ENCODE data around the gene TBCK. TPM values are rescaled to one million over a fixed set of nuclear protein-coding genes. Genes with fewer than 3 reads are reported as not detected.

TBCK gene
- total and polyA plus RNA-seq, 2 of the 13 experiments (the other 11 are each of a cell fraction or from before 2014, with no cell fraction given) = 51.0 to 62.4 TPM

GRCh38 chr4:106256190-106256589, 59.8 kb downstream of the TBCK start (continued):
- TF ChIP-seq ZNF687 (CRISPR knock-in tag; IDR thresholded peaks at IDR 0.05) = peak; percentile 66
- TF ChIP-seq, protein P1, sequence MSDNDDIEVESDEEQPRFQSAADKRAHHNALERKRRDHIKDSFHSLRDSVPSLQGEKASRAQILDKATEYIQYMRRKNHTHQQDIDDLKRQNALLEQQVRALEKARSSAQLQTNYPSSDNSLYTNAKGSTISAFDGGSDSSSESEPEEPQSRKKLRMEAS (IDR thresholded peaks at IDR 0.05) = no peak
- peak; percentile 90 for TF ChIP-seq ZBTB33 (CRISPR knock-in tag; IDR thresholded peaks at IDR 0.05)
- no peak for TF ChIP-seq ELF1 (CRISPR knock-in tag; IDR thresholded peaks at IDR 0.05)

DNA sequence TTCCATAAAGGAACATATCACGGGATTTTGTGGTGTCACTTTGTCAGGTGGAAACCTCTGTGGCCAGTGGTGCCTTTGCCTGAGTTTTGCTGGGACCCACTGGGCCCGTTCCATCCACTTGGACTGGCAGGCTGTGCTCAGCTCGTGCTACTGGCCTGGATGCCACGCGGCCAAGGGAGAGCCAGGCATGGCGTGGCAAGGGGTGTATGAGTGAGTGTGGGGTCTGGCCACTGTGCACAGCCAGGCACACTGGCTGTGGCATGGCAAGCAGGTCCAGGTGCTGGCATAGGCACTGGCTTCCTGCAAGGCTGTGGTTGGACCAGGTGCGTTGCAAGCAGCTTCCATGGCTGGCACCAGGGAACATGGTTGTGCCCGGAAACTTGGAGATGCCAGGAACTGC, 60.8 kb downstream of the TBCK start:
- Histone ChIP-seq H3K27ac (ENCODE audit: extremely low read length, insufficient read depth, low read length) (no peak overlapping the region), H2AFZ (ENCODE audit: low read length) (no peak overlapping the region), H3K9me3 (ENCODE audit: low read length) (no peaks in the 10 kb centered on the region), H4K20me1 (ENCODE audit: insufficient read depth, low read length) (no peaks in the 10 kb centered on the region), H3K4me1 (ENCODE audit: insufficient read depth, low read length) (peaks cover 56% of the 10 kb centered on the region), H3K9ac (ENCODE audit: insufficient read depth, low read depth, low read length) (no peak overlapping the region), H3K36me3 (replicated peaks in 1 of 2; ENCODE audit: control insufficient read depth in 1 of 2, insufficient read depth in 2 of 2, low read length in 2 of 2) (peaks cover 16 to 21% of the 10 kb centered on the region in 2 experiments), H3K79me2 (ENCODE audit: insufficient read depth, low read length) (peaks cover 14% of the 10 kb centered on the region), H3K4me3 (replicated peaks in 1 of 3; ENCODE audit: insufficient read depth in 1 of 3, low read depth in 2 of 3, low read length in 3 of 3) (no peak overlapping the region), H3K27me3 (ENCODE audit: control insufficient read depth in 1 of 2, insufficient read depth in 2 of 2, low read length in 2 of 2) (no peaks in the 10 kb centered on the region), H3K4me2 (ENCODE audit: low read depth, low read length) (no peak overlapping the region)
- no peak for DNase-seq (ENCODE audit: low spot score)
- intact Hi-C loops (cut with micrococcal nuclease; ENCODE audit: unreplicated experiment) (no loop called here), in situ Hi-C loops (cut with HindIII; ENCODE audit: extremely low pct_ligation_motif_present, low pct_unique_long_range_greater_than_20kb) (no loop called here)
- no peak for FAIRE-seq
- peak; percentile 41; the same call in 1 of the 2 replicates for TF ChIP-seq ZNF687 (CRISPR knock-in tag; IDR thresholded peaks at IDR 0.05)
- 0 out of 2 replicates have a peak, but pooled peaks have one; percentile 45 for TF ChIP-seq HNRNPL (IDR thresholded peaks at IDR 0.05; ENCODE audit: low read depth, low read length)
- TF ChIP-seq ZNF746 (CRISPR knock-in tag; IDR thresholded peaks at IDR 0.05) = no peak
- no peak for TF ChIP-seq GABPB1 (CRISPR knock-in tag; IDR thresholded peaks at IDR 0.05)
- no peak for ATAC-seq
- CTCF ChIA-PET (ENCODE audit: low intra/inter-chr PET ratio, low total read pairs) = no interaction called here
- POLR2A ChIA-PET = interaction anchor here (1.0 to 1.2 kb wide), 2 partner anchors 9 to 61 kb away, joined by 3 to 7 read pairs; partner anchors contain the start of genes AIMP1 and TBCK
- no TSS peak for BruUV-seq (replicated peaks)
- WGBS (ENCODE audit: low lambda C conversion rate) = 95% methylated on average over 5 of the region's 8 CpGs
